GM12873 (cell line): Measurements from ENCODE around the gene TCTN3.

ENCODE experiments used
- TF ChIP-seq, protein P1 (sequence below): IDR thresholded peaks from 2 replicates; pipeline ENCODE4 v1.5.1; 2012; ENCODE audit warnings: low read depth, mild to moderate bottlenecking, moderate library complexity, low read length, control low read depth; ENCODE audit not compliant: insufficient read depth; ENCODE audit errors: missing control alignments

The TCTN3 gene

DNA sequence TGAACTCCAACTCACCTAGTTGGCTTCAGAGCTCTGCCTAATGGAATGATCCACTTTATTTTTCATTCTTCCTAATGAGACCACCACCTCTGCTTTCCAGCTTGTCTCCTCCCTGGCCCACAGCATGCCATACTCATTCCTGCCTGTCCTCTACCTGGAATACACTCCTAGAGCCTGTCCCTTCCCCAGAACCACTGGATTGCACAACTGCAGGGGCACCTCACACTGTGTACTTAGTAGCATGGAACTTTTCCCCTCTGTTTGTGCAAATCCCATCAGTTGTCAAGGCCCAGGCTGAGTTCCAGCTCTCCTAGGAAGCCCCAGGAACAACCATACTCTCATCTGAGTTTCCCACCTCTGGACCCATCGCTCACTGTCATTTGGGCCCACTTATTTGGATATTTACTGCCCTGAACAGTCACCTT is 52.8 kb downstream of the TCTN3 start:
- TF ChIP-seq, protein P1, sequence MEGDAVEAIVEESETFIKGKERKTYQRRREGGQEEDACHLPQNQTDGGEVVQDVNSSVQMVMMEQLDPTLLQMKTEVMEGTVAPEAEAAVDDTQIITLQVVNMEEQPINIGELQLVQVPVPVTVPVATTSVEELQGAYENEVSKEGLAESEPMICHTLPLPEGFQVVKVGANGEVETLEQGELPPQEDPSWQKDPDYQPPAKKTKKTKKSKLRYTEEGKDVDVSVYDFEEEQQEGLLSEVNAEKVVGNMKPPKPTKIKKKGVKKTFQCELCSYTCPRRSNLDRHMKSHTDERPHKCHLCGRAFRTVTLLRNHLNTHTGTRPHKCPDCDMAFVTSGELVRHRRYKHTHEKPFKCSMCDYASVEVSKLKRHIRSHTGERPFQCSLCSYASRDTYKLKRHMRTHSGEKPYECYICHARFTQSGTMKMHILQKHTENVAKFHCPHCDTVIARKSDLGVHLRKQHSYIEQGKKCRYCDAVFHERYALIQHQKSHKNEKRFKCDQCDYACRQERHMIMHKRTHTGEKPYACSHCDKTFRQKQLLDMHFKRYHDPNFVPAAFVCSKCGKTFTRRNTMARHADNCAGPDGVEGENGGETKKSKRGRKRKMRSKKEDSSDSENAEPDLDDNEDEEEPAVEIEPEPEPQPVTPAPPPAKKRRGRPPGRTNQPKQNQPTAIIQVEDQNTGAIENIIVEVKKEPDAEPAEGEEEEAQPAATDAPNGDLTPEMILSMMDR = no peak

- TF ChIP-seq, protein P1 = no peak
Observed at GRCh38 chr10:95637911-95638310, 55.8 kb downstream of the TCTN3 start.

DNA sequence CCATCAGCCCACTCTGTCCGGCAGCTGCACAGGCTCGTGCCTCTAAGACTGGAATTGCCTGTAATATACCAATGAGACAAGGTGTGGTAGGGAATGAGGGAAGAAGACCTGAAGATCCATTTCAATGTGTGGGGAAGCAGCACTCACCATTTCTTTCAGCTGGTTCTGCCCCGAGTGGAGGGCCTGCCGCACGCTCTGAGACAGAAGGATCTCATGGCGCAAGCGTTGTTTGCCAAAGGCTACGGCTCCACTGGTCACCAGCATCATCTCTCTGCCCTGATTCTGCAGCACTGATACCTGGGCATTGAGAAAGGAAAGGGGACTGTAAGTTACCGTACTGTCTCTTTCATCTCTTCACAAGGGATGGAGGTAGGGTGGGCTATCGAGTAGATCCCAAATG is 56.6 kb downstream of the TCTN3 start:
- TF ChIP-seq, protein P1 = no peak

GRCh38 chr10:95635319-95635733 is 58.4 kb downstream of the TCTN3 start:
- TF ChIP-seq, protein P1 = no peak

DNA sequence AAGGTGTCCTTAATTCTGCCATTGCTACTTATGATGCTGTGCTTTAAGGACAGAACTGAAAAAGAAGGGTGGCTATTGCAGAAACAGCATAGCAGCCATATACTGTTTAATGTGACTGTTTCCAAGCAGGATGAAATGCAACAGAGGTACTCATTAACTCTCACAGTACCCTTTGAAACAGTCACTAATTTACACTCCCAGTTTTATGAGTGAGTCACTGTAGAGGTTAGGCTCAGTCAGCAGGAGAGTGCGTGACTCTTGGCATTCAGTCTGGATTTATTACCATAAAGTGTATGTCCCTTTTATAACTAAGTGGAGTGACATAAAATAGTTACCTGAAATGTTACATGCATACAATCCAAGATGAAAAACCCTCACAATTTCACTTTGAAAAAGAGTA is 64.9 kb downstream of the TCTN3 start:
- TF ChIP-seq, protein P1 = no peak

- TF ChIP-seq, protein P1 = no peak
Observed at GRCh38 chr10:95626500-95626899, 67.2 kb downstream of the TCTN3 start.

DNA sequence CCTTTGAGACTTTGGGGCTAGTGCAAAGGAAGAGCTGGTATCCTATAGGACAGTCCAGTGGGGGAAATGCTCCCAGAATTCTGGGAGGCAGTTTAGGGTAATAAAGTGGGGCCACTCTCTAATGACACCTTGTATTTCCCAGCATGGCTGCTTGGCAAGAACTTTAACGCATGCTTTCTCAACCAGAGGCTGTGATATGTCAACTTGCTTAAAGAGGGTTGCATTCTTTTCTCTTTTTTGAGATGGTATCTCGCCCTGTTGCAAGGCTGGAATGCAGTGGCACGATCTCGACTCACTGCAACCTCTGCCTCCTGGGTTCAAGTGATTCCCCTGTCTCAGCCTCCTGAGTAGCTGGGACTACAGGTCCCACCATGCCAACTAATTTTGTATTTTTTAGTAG is 75.6 kb downstream of the TCTN3 start:
- TF ChIP-seq, protein P1 = no peak
